B cell (primary cell): ENCODE data around the gene PARP8. TPM values are rescaled to one million over a fixed set of nuclear protein-coding genes. Genes with fewer than 3 reads are reported as not detected.
A peak's percentile ranks its signal among the peaks of the same experiment; 100 is the strongest.

ENCODE experiments used
- ATAC-seq: fragments of 200-7000 bp; cut with Tn5 transposase; one replicate; pipeline ENCODE4 v1.10.0; 2021; ENCODE audit warnings: low read depth, mild to moderate bottlenecking, moderate number of reproducible peaks, moderate library complexity
- CTCF ChIA-PET: fragments of 350-600 bp; sonication (Branson Sonifier 250); formaldehyde crosslinking; loops from one replicate; lab custom pipeline; 2021; ENCODE audit warnings: antibody characterized with exemption, inconsistent platforms; lab: Charles Lee
- POLR2A ChIA-PET: fragments of 350-600 bp; sonication (Branson Sonifier 250); formaldehyde crosslinking; loops from one replicate; lab custom pipeline; 2021; ENCODE audit warnings: antibody characterized with exemption; lab: Charles Lee
- DNase-seq: peaks from one replicate; pipeline ENCODE4 v3.0.0; 2013
- H2AFZ ChIP-seq: 2 replicates; pipeline ENCODE4 v1.6.1; 2012; ENCODE audit warnings: mild to moderate bottlenecking, low read depth, low read length; ENCODE audit not compliant: insufficient read depth, poor library complexity, severe bottlenecking
- H3K27ac ChIP-seq, 2 donors: 1 replicate in 1 of 2; 2 replicates in 1 of 2; pipeline ENCODE4 v1.5.1; 2012 to 2013; ENCODE audit warnings: low read length in 2 of 2, mild to moderate bottlenecking in 2 of 2, moderate library complexity in 1 of 2
- H3K27me3 ChIP-seq, 4 experiments: fragments of 200-600 bp in 1 of 4; sonication (generic) in 1 of 4; replicated peaks in 1 of 4; 1 replicate in 2 of 4; 2 replicates in 2 of 4; pipeline versions ENCODE4 v1.6.1 to v1.7.0; 2013 to 2016; ENCODE audit warnings: low read length in 3 of 4, mild to moderate bottlenecking in 2 of 4, mixed read lengths in 1 of 4, moderate library complexity in 1 of 4; ENCODE audit not compliant: insufficient read depth in 4 of 4, control insufficient read depth in 3 of 4; ENCODE audit errors: control extremely low read depth in 1 of 4
- H3K36me3 ChIP-seq, 2 experiments: replicated peaks in 1 of 2; 1 replicate in 1 of 2; 2 replicates in 1 of 2; pipeline versions ENCODE4 v1.6.1 to v1.7.1; 2013; ENCODE audit warnings: low read length in 1 of 2; ENCODE audit not compliant: insufficient read depth in 2 of 2, control insufficient read depth in 1 of 2; ENCODE audit errors: control extremely low read depth in 1 of 2, extremely low read depth in 1 of 2
- H3K4me1 ChIP-seq, 2 donors: fragments of 200-600 bp in 1 of 2; sonication (generic) in 1 of 2; 1 replicate in 1 of 2; 2 replicates in 1 of 2; pipeline versions ENCODE4 v1.5.1 to v1.6.1; 2013 to 2017; ENCODE audit warnings: low read length in 2 of 2; ENCODE audit not compliant: control insufficient read depth in 2 of 2, insufficient read depth in 2 of 2
- H3K4me2 ChIP-seq: replicated peaks from 2 replicates; pipeline ENCODE3; 2012; ENCODE audit warnings: mild to moderate bottlenecking, low read depth, low read length; ENCODE audit not compliant: poor library complexity, severe bottlenecking
- H3K4me3 ChIP-seq, 5 experiments: fragments of 200-600 bp in 1 of 5; sonication (generic) in 1 of 5; 1 replicate in 3 of 5; 2 replicates in 2 of 5; pipeline versions ENCODE4 v1.5.1 to v1.7.0; 2011 to 2016; ENCODE audit warnings: low read length in 4 of 5, mild to moderate bottlenecking in 4 of 5, low read depth in 2 of 5, control low read depth in 1 of 5, moderate library complexity in 1 of 5; ENCODE audit not compliant: insufficient read depth in 1 of 5; ENCODE audit errors: control extremely low read depth in 1 of 5, extremely low read depth in 1 of 5
- H3K79me2 ChIP-seq: fragments of 200-600 bp; sonication (generic); one replicate; pipeline ENCODE4 v1.6.0; 2016; ENCODE audit warnings: low read length; ENCODE audit not compliant: control insufficient read depth, insufficient read depth
- H3K9ac ChIP-seq: fragments of 200-600 bp; sonication (generic); 2 replicates; pipeline ENCODE4 v1.6.1; 2017; ENCODE audit warnings: mild to moderate bottlenecking, low read length, moderate library complexity
- H3K9me3 ChIP-seq, 3 donors: one replicate each; pipeline versions ENCODE4 v1.6.1 to v1.7.1; 2013; ENCODE audit warnings: low read length in 2 of 3; ENCODE audit not compliant: control insufficient read depth in 2 of 3, insufficient read depth in 1 of 3; ENCODE audit errors: control extremely low read depth in 1 of 3
- H4K20me1 ChIP-seq: 2 replicates; pipeline ENCODE4 v1.6.0; 2012; ENCODE audit warnings: mild to moderate bottlenecking, low read length; ENCODE audit not compliant: insufficient read depth, control insufficient read depth, poor library complexity, severe bottlenecking
- H3K27ac Mint-ChIP-seq: one replicate; pipeline ENCODE4 v1.8.0; 2021; ENCODE audit warnings: mixed read lengths
- H3K27me3 Mint-ChIP-seq: one replicate; pipeline ENCODE4 v1.8.0; 2021; ENCODE audit warnings: mixed read lengths
- H3K4me1 Mint-ChIP-seq: one replicate; pipeline ENCODE4 v1.8.0; 2021; ENCODE audit warnings: mixed read lengths
- H3K4me3 Mint-ChIP-seq: one replicate; pipeline ENCODE4 v1.8.0; 2021; ENCODE audit warnings: mixed read lengths
- H3K9me3 Mint-ChIP-seq: one replicate; pipeline ENCODE4 v1.8.0; 2022; ENCODE audit warnings: mixed read lengths; ENCODE audit not compliant: insufficient read depth
- EZH2 ChIP-seq: IDR thresholded peaks from 2 replicates; pipeline ENCODE4 v1.6.1; 2012; ENCODE audit warnings: borderline replicate concordance, low read depth, mild to moderate bottlenecking, moderate library complexity, low read length; ENCODE audit not compliant: insufficient read depth, poor library complexity, severe bottlenecking
- WGBS: methylation state at CpG from one replicate; pipeline ENCODE4 v1.1.5; 2013; ENCODE audit warnings: missing lambda C conversion rate; ENCODE audit not compliant: insufficient coverage; 5-methylcytosine and 5-hydroxymethylcytosine counted together
- intact Hi-C: fragments of 100-400 bp; cut with micrococcal nuclease; formaldehyde crosslinking; loops from one replicate; pipeline ENCODE4 v1.10.0; 2022
- polyA plus RNA-seq: library from polyadenylated mRNA; depleted of rRNA; stranded (reverse); fragments of >200 nt; gene quantifications from 2 replicates; pipeline ENCODE4 v1.2.3, GENCODE V29; 2012
- total RNA-seq, 2 donors: library from RNA; stranded (reverse); fragments of 120-200 nt in 1 of 2; gene quantifications; 1 replicate in 1 of 2; 2 replicates in 1 of 2; pipeline versions ENCODE4 v1.2.3 to v1.2.4, GENCODE V29; 2013 to 2022
- TF ChIP-seq, protein P1 (sequence below): fragments of 200-600 bp; IDR thresholded peaks from one replicate; pipeline ENCODE4 v1.8.0; 2022; ENCODE audit warnings: antibody characterized with exemption, mild to moderate bottlenecking

Gene PARP8
- total and polyA plus RNA-seq, 2 donors (not counting 1 experiment from before 2014, with no cell fraction given): 36.2 to 83.6 TPM

DNA sequence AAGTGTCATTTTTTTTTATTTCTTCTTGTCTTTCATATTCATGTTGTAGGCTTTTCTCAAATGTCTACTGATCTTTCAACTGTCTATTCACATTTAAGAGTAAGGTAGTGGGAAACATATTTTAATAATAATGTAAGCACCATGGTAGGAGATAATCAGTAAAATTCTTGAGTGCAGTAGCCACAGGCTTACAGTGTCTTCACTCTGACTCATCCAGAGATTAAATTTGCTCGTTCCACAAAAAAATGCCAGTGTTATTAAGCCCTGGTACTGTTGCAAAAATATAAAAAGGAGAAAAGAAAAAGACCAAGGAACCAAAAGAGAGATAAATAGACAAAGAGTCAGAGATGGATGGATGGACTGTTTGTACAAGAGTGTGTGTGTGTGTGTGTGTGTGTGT lies 43.0 kb downstream of the PARP8 start:
- ATAC-seq (no peak), DNase-seq (no peak)
- Histone ChIP-seq H3K36me3 (no peaks in the 10 kb centered on the region), H3K9ac (no peak overlapping the region), H3K79me2 (peaks cover 66% of the 10 kb centered on the region), H3K27ac (peak overlapping the region in 1 of 2 donors; percentile 68), H3K9me3 (no peaks in the 10 kb centered on the region), H4K20me1 (peaks cover 5% of the 10 kb centered on the region), H3K4me3 (no peak overlapping the region), H2AFZ (no peak overlapping the region), H3K4me1 (peaks cover 24 to 26% of the 10 kb centered on the region in 2 donors), H3K4me2 (no peak overlapping the region), H3K27me3 (no peaks in the 10 kb centered on the region)
- Mint-ChIP-seq H3K9me3 (no peaks in the 10 kb centered on the region), H3K4me1 (peaks cover 54% of the 10 kb centered on the region), H3K27ac (peak overlapping the region; percentile 68), H3K4me3 (peak overlapping the region; percentile 6), H3K27me3 (no peaks in the 10 kb centered on the region)
- no peak for TF ChIP-seq EZH2
- TF ChIP-seq, protein P1, sequence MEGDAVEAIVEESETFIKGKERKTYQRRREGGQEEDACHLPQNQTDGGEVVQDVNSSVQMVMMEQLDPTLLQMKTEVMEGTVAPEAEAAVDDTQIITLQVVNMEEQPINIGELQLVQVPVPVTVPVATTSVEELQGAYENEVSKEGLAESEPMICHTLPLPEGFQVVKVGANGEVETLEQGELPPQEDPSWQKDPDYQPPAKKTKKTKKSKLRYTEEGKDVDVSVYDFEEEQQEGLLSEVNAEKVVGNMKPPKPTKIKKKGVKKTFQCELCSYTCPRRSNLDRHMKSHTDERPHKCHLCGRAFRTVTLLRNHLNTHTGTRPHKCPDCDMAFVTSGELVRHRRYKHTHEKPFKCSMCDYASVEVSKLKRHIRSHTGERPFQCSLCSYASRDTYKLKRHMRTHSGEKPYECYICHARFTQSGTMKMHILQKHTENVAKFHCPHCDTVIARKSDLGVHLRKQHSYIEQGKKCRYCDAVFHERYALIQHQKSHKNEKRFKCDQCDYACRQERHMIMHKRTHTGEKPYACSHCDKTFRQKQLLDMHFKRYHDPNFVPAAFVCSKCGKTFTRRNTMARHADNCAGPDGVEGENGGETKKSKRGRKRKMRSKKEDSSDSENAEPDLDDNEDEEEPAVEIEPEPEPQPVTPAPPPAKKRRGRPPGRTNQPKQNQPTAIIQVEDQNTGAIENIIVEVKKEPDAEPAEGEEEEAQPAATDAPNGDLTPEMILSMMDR: no peak
- intact Hi-C loops: no loop called here
- WGBS: no CpG with 5 or more reads among the region's 1 CpG
- ChIA-PET CTCF (no interaction called here), POLR2A (no interaction called here)

DNA sequence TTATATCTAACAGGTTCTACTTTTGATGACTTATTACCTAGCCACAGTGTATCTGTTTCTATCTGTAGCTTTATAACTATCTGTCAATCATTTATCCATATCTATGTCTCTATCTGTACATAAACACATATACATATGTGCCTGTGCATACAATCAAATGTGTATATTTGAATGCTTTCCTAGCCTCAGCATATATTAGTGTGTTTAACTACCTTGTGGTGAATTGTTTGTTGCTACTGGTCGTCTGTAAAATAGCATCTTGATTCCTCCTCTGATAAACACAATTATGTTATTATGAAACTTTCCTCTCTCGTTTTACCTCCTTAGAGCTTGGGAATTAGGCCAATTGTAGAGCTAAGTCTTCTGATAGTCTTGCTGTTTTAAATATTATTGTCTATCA lies 44.4 kb downstream of the PARP8 start:
- Mint-ChIP-seq H3K4me1 (peaks cover 57% of the 10 kb centered on the region), H3K27ac (peak overlapping the region; percentile 83), H3K27me3 (no peaks in the 10 kb centered on the region), H3K4me3 (peak overlapping the region; percentile 80), H3K9me3 (no peaks in the 10 kb centered on the region)
- Histone ChIP-seq H3K4me3 (peak overlapping the region in 4 of 5 experiments; percentile 11 to 43 (median 33)), H3K4me1 (peaks cover 24 to 29% of the 10 kb centered on the region in 2 donors), H2AFZ (peak overlapping the region; percentile 35), H3K9ac (peak overlapping the region; percentile 47), H3K4me2 (peak overlapping the region; percentile 68), H4K20me1 (no peaks in the 10 kb centered on the region), H3K79me2 (peaks cover 67% of the 10 kb centered on the region), H3K27me3 (no peaks in the 10 kb centered on the region), H3K9me3 (no peaks in the 10 kb centered on the region), H3K27ac (peak overlapping the region; percentile 67 to 78), H3K36me3 (no peaks in the 10 kb centered on the region)
- CTCF ChIA-PET: interaction anchor here (1.4 kb wide), 1 partner anchor 198 kb away, joined by 4 read pairs; no protein-coding TSS in a partner anchor
- TF ChIP-seq, protein P1: no peak
- no peak for TF ChIP-seq EZH2
- intact Hi-C loops: loop anchor here (2.0 to 5.0 kb wide), 3 partner anchors 14 to 44 kb away; partner anchors contain the start of gene PARP8
- ATAC-seq (no peak), DNase-seq (no peak)
- no CpG with 5 or more reads among the region's 2 CpGs for WGBS
- POLR2A ChIA-PET: interaction anchor here (0.7 kb wide), 1 partner anchor 266 kb away, joined by 5 read pairs; no protein-coding TSS in a partner anchor
